Neural progenitor cell (in vitro differentiated cells): ENCODE results near the gene NEU1. TPM values are rescaled to one million over a fixed set of nuclear protein-coding genes. Genes with fewer than 3 reads are reported as not detected.

Source experiments
- DNase-seq: peaks from one replicate; pipeline ENCODE4 v3.0.0-alpha.2; 2016; ENCODE audit warnings: low spot score
- H2AFZ ChIP-seq: fragments of 200-600 bp; sonication (generic); replicated peaks from 2 replicates; pipeline ENCODE4 v1.6.1; 2016; ENCODE audit warnings: antibody characterized with exemption
- H3F3A ChIP-seq: fragments of 200-600 bp; sonication (generic); 2 replicates; pipeline ENCODE4 v1.6.1; 2016; ENCODE audit warnings: antibody characterized with exemption, low read depth
- H3K27ac ChIP-seq: fragments of 200-600 bp; sonication (generic); 2 replicates; pipeline ENCODE4 v1.5.1; 2016; ENCODE audit warnings: mild to moderate bottlenecking
- H3K27me3 ChIP-seq: fragments of 200-600 bp; sonication (generic); 2 replicates; pipeline ENCODE4 v1.6.1; 2016; ENCODE audit warnings: mild to moderate bottlenecking, moderate library complexity
- H3K36me3 ChIP-seq: fragments of 200-600 bp; sonication (generic); 2 replicates; pipeline ENCODE4 v1.5.1; 2016
- H3K4me1 ChIP-seq: fragments of 200-600 bp; sonication (generic); 2 replicates; pipeline ENCODE4 v1.6.1; 2016; ENCODE audit warnings: mixed run types
- H3K4me2 ChIP-seq: fragments of 200-600 bp; sonication (generic); 2 replicates; pipeline ENCODE4 v1.6.1; 2016
- H3K4me3 ChIP-seq: fragments of 200-600 bp; sonication (generic); 2 replicates; pipeline ENCODE4 v1.5.1; 2016
- H3K79me2 ChIP-seq: fragments of 200-600 bp; sonication (generic); 2 replicates; pipeline ENCODE4 v1.6.1; 2016; ENCODE audit warnings: low read depth
- H3K9ac ChIP-seq: fragments of 200-600 bp; sonication (generic); 2 replicates; pipeline ENCODE4 v1.6.1; 2016
- H3K9me3 ChIP-seq: fragments of 200-600 bp; sonication (generic); 2 replicates; pipeline ENCODE4 v1.5.1; 2016; ENCODE audit warnings: low read depth
- H4K20me1 ChIP-seq: fragments of 200-600 bp; sonication (generic); 2 replicates; pipeline ENCODE4 v1.6.1; 2016; ENCODE audit warnings: low read depth
- H3K27ac Mint-ChIP-seq: 3 replicates; pipeline ENCODE4 v1.8.0; 2021; ENCODE audit warnings: mixed read lengths
- H3K27me3 Mint-ChIP-seq: 2 replicates; pipeline ENCODE4 v1.8.0; 2022; ENCODE audit warnings: low read depth, mild to moderate bottlenecking, inconsistent platforms, moderate library complexity, mixed read lengths; ENCODE audit not compliant: insufficient read depth
- H3K36me3 Mint-ChIP-seq: 3 replicates; pipeline ENCODE4 v1.8.0; 2021; ENCODE audit warnings: mixed read lengths
- H3K4me1 Mint-ChIP-seq: 3 replicates; pipeline ENCODE4 v1.8.0; 2021; ENCODE audit warnings: mixed read lengths
- H3K4me3 Mint-ChIP-seq: 3 replicates; pipeline ENCODE4 v1.8.0; 2021; ENCODE audit warnings: mild to moderate bottlenecking, moderate library complexity, mixed read lengths
- H3K9me3 Mint-ChIP-seq: 3 replicates; pipeline ENCODE4 v1.8.0; 2020; ENCODE audit warnings: mixed read lengths
- CTCF ChIP-seq: fragments of 200-600 bp; sonication (generic); IDR thresholded peaks from 2 replicates; pipeline ENCODE4 v1.5.1; 2017; ENCODE audit warnings: antibody characterized with exemption, mild to moderate bottlenecking
- EZH2 ChIP-seq: fragments of 200-600 bp; sonication (generic); IDR thresholded peaks from 2 replicates; pipeline ENCODE4 v1.6.1; 2017; ENCODE audit warnings: antibody characterized with exemption, mild to moderate bottlenecking, moderate library complexity
- EZH2phosphoT487 ChIP-seq: fragments of 200-600 bp; sonication (generic); IDR thresholded peaks from 2 replicates; pipeline ENCODE4 v1.6.1; 2017; ENCODE audit warnings: antibody characterized with exemption
- total RNA-seq: library from RNA; depleted of rRNA; stranded (reverse); fragments of >200 nt; gene quantifications from 2 replicates; pipeline ENCODE4 v1.2.3, GENCODE V29; 2015; ENCODE audit warnings: low replicate concordance

NEU1 gene
- total RNA-seq, 1 donor from 2014 or later: 17.4 TPM

- Mint-ChIP-seq H3K4me1 (peaks cover 13% of the 10 kb centered on the region), H3K27ac (peak within 1 kb of the TSS; percentile 97), H3K4me3 (peak within 1 kb of the TSS; percentile 79), H3K27me3 (peaks cover 5% of the 10 kb centered on the region), H3K36me3 (peaks cover 4% of the 10 kb centered on the region), H3K9me3 (peaks cover 15% of the 10 kb centered on the region)
- DNase-seq: peak; percentile 98
- no peaks in the 10 kb centered on the region for H3K27me3 ChIP-seq
- peaks cover 11% of the 10 kb centered on the region for H3K79me2 ChIP-seq
- peak within 1 kb of the TSS; percentile 85 for H3K27ac ChIP-seq
- no peaks in the 10 kb centered on the region for H3K36me3 ChIP-seq
- H3K9ac ChIP-seq: no peak within 1 kb of the TSS
- H2AFZ ChIP-seq: peak within 1 kb of the TSS; percentile 61
- H3K4me3 ChIP-seq: peak within 1 kb of the TSS; percentile 41
- H3K4me1 ChIP-seq: peaks cover 13% of the 10 kb centered on the region
- peaks cover 45% of the 10 kb centered on the region for H3F3A ChIP-seq
- H3K9me3 ChIP-seq: no peaks in the 10 kb centered on the region
- no peaks in the 10 kb centered on the region for H4K20me1 ChIP-seq
- TF ChIP-seq EZH2: no peak
- TF ChIP-seq EZH2phosphoT487: no peak
- no peak for TF ChIP-seq CTCF
- peak within 1 kb of the TSS; percentile 70 for H3K4me2 ChIP-seq
Observed at GRCh38 chr6:31815025-31815838, 47.4 kb downstream of the NEU1 start, which contains the start of the genes HSPA1A and HSPA1L. HSPA1A (plus strand) TSS chr6:31815543; CDS start chr6:31815757, 214 bp downstream. HSPA1L (minus strand) TSS chr6:31815283; CDS start chr6:31811972, 3,311 bp downstream.

- TF ChIP-seq EZH2phosphoT487: no peak
- no peak for TF ChIP-seq CTCF
- TF ChIP-seq EZH2: no peak
- H3K27ac Mint-ChIP-seq: peak overlapping the region; percentile 60
- Histone ChIP-seq H3K27ac (peak overlapping the region; percentile 85), H2AFZ (no peak overlapping the region), H3K36me3 (no peaks in the 10 kb centered on the region), H3K4me2 (peak overlapping the region; percentile 70), H3K9ac (no peak overlapping the region), H3K4me3 (peak overlapping the region; percentile 41), H3K79me2 (peaks cover 11% of the 10 kb centered on the region), H3K4me1 (peaks cover 13% of the 10 kb centered on the region), H3F3A (peaks cover 40% of the 10 kb centered on the region), H3K9me3 (no peaks in the 10 kb centered on the region), H4K20me1 (no peaks in the 10 kb centered on the region), H3K27me3 (no peaks in the 10 kb centered on the region)
- peaks cover 5% of the 10 kb centered on the region for H3K27me3 Mint-ChIP-seq
- H3K4me3 Mint-ChIP-seq: peak overlapping the region; percentile 79
- peaks cover 13% of the 10 kb centered on the region for H3K4me1 Mint-ChIP-seq
- H3K36me3 Mint-ChIP-seq: peaks cover 4% of the 10 kb centered on the region
- peaks cover 15% of the 10 kb centered on the region for H3K9me3 Mint-ChIP-seq
- peak; percentile 96 for DNase-seq
Observed at GRCh38 chr6:31814677-31815024, 48.0 kb downstream of the NEU1 start.

DNA sequence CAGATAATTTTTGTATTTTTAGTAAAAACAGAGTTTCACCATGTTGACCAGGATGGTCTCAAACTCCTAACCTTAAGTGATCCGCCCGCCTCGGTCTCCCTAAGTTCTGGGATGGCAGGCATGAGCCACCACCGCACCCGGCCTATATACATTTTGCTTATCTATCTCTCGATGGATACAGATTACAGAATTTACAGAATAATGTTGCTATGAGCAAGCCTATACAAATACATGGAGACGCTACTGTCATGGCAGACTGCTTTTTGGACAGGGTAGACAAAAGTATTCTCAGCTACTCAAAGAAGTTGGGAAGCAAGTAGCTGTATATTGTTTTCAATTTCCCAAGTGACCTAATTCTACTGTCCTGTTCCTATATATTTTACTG lies 49.2 kb downstream of the NEU1 start:
- Histone ChIP-seq H2AFZ (no peak overlapping the region), H3K9me3 (no peaks in the 10 kb centered on the region), H3K27ac (no peak overlapping the region), H3K4me2 (no peak overlapping the region), H3K27me3 (no peaks in the 10 kb centered on the region), H4K20me1 (no peaks in the 10 kb centered on the region), H3K79me2 (peaks cover 11% of the 10 kb centered on the region), H3K4me3 (no peak overlapping the region), H3K36me3 (no peaks in the 10 kb centered on the region), H3K4me1 (peaks cover 13% of the 10 kb centered on the region), H3K9ac (no peak overlapping the region), H3F3A (peaks cover 32% of the 10 kb centered on the region)
- peaks cover 13% of the 10 kb centered on the region for H3K9me3 Mint-ChIP-seq
- H3K27ac Mint-ChIP-seq: no peak overlapping the region
- peaks cover 13% of the 10 kb centered on the region for H3K4me1 Mint-ChIP-seq
- peaks cover 4% of the 10 kb centered on the region for H3K36me3 Mint-ChIP-seq
- no peak overlapping the region for H3K4me3 Mint-ChIP-seq
- TF ChIP-seq EZH2phosphoT487 (no peak), CTCF (no peak), EZH2 (no peak)
- DNase-seq: no peak
- peaks cover 8% of the 10 kb centered on the region for H3K27me3 Mint-ChIP-seq
